OCI-M2 (cell line): Measurements from ENCODE around the gene SHOC2.

Experiments used
- DNase-seq: peaks from one replicate; lab custom pipeline; 2025; ENCODE audit not compliant: unreplicated experiment; lab: John Stamatoyannopoulos, UW

The SHOC2 gene

DNA sequence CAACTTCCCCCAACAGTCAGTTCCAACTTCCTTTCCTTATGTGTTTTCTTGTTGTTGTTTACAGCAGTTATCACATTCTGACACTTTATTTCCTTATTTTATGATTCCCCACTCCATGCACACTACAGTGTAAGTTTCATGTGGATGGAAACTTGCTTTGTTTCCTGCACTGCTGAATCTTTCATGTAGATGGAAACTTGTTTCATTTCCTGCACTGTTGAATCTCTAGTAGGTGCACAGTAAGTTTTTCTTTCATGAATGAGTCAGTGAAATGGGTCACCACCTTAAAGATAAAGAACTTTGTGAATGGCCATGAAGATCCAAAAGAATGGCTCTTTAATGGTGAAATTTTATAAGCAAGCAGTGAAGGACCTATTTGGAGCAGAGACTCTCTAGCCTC lies 61.4 kb downstream of the SHOC2 start:
- DNase-seq: no peak

DNA sequence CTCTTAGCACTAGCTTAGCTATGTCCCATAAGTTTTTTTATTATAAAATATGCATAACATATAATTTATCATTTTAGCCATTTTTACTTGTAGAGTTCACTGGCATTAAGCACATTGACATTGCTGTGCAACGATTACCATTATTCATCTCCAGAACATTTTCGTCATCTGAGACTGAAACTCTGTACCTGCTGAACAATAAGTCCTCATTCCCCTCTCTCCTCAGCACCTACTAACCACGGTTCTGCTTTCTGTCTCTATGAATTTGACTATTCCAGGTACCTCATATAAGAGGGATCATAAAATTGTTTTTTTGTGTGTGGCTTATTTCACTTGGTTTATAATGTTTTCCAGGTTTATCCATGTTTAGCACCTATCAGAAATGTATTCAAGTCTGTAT lies 64.1 kb downstream of the SHOC2 start:
- no peak for DNase-seq

DNA sequence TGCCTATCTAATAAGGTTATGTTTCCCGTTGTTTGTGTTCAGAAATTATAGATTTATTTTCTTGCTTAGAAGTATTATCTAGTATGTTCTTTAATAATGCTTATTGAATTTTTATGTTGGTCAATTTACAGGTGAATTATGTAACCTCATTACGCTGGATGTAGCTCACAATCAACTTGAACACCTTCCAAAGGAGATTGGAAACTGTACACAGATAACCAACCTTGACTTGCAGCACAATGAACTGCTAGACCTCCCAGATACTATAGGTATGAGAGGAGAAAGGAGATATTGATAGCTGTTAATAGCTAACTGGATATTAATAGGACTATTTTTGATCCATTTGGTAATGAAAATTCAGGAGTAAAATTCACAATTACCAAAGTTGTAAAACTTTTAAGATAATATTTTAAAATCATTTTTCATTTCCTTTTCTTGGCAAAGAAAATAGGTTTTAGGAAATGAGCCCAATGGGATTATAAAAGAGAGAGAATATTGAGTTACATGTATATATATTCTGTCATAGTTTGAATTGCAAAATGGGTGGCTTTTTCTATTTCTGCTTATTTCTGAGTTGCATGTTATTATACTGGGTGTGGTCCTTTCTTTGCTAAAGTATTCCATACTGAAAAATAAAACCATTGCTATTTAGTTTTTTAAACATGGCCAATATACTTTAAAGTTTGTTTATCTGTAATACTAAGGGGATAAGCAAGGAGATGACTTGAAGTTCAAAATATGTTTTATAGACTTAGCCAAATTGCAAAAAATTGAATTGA lies 66.3 kb downstream of the SHOC2 start:
- DNase-seq: no peak

DNA sequence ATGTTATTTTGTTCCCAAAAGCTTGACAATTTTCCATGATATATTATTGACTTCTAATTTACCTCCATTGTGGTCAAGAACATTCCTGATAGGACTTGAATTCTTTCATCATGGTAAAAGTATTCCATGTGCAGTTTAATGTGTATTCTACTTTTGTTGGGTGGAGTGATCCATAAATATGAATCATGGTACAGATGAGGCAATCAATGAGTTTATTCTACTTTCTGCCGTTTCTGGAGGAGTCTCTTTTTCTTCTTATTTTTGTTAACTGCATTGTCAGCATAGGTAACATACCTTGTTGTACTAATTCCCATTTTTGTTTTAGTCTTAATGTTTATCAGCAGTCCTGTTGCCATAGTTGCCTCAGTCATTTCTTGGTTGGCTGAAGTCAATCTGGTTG lies 69.6 kb downstream of the SHOC2 start:
- no peak for DNase-seq

DNA sequence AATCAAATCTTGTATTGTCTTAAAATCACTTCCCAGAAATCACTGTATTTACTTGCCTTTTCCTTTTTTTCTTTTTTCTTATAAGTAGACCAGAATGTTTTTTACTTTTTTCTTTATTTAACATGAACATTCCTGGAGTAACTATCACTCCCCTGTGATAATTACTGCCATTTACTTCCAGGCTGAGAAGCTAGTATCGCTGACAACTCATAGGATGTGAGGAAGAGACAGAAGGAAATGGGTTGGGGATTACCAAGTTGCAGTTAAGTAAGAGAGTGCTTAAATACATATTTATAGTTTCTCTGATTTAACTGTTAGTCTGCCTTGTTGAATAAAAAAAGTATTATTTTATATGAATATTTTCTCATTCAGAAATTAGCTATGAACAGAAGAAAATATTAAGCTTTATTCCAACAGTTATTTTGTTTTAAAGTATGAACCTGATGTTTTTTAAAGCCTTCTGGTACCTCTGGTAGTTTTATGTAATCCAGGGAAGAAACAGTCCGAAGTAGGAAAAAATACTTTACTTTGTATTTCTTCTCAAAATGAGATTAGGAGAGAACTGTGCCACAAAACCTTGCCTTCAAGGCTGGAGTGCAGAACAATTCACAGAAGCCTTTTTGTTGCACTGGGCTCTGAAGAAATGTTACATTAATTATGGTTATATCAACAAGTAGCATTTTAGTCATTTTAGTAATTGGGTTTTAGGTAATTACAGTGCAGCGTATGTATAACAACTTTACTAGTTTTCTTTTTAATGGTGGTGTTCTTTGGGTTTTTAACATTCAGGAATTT lies 72.8 kb downstream of the SHOC2 start:
- DNase-seq: no peak

DNA sequence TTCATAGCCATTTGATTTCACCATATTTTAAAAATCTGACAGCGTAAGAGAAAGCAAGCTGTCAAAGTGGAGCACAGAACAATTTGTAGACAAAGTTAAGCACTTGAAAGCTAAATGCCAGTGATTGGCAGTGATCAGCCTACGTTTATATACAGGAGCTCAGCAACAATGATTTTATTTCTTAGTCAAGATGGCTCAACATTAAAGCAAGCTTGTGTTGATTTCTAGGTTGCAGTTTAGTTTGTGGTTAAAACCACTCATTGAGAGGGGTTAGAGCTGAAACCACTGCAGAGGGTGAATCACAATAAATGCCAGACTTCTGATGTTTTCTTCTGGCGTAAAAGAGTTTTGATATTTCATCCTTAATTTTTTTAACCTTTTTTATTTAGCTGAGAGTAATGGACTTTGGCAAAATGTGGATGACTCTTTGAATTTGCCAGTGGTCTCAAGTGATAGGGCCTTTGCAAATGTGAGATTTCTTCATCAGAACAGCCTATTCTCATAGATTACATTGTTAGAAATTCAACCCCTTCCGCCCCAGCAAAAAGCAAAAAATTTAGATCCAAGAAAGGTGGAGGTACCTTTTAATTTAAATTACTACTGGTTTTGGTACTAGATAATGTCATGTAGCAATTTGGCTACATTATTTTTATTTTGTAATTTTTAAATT lies 73.8 kb downstream of the SHOC2 start:
- DNase-seq: no peak

DNA sequence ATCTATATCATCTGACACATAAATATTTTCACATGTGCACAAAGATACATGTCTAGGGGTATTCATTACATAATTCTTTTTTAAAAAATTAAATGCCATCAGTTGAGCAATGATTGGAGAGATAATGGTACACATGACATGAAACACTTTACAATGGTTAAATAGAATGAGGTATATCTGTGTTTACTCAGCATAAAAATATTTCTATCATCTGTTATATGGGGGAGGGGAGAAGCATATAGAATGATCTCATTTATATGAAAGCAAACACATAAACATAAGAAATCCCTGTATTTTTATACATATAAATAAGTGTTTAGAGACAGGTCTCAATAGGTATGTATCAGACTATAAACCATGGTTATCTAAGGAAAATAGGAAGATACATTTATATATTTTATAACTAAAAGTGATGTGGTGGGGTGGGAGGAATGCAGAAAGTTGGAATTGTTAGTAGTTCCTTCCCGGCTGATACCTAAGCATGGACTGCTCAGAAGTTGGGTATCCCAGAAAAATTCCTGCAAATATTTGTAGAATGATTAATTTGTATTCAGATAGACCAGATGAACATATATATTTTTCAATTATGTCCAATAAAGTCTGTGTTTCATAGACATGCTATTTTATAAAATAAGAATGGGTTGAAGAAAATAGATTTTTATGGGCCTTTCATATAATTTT lies 75.1 kb downstream of the SHOC2 start:
- DNase-seq: no peak

DNA sequence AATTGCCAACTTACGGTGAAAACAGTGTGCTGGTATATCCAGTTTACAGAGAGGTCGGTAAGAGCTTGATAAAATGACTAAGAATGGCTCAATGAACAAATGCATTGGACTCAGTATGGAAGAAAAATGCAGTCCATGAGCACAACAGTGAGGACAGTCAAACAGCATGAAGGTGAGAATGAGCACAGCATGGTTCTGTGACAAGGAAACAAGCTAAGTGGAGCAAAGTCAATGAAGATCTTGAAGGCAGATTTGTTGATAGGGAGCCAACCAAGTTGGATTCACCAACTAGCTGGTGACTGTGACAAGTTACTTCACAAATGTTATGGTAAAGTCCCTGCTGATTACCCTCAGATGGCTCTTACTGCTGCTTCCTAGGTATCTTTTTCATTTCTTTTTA lies 75.9 kb downstream of the SHOC2 start:
- no peak for DNase-seq

DNA sequence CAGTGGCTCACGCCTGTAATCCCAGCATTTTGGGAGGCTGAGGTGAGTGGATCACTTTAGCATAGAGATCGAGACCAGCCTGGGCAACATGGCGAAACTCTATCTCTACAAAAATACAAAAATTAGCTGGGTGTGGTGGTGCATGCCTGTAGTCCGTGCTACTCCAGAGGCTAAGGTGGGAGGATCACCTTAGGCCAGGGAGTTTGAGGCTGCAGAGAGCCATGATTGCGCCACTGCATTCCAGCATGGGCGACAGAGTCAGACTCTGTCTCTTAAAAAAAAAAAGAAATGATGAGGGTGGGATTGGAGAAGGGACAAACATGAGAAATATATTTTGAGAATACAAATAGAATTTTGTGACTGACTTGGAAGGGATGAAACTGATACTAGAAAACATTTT lies 76.9 kb downstream of the SHOC2 start:
- DNase-seq: no peak

DNA sequence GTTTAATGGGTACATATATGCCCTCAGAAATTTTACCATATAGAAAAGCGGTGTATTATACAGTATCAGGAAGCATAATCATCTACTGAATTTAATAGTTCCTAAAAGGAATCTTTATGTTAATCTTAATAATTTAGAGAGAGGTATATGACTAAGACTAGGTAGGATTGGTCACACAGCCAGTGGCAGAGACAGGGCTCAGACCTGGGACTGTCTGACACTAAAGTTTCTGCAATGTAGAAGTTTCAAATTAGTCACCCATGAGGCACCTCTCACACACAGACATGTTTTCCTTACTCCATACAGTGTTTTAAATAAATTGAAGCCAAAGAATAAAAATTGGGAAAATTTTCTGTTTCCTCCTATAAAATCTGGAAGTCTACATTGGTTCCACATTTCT lies 84.6 kb downstream of the SHOC2 start:
- DNase-seq: no peak

DNA sequence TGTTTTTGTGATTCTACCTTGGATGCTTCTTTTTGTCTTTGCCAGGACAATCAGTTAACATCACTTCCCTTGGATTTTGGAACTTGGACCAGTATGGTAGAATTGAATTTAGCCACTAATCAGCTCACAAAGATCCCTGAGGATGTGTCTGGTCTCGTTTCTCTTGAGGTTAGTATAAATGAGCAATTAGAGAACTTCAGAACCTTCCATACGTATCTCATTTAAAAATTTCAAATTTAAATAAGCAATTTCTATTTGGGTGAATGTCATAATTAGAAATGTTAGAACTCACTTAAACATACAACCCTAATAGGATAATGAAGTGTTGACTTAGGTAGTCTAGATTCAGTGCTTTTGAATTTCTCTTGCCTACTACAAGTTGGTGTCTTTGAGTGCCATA lies 88.1 kb downstream of the SHOC2 start:
- no peak for DNase-seq

DNA sequence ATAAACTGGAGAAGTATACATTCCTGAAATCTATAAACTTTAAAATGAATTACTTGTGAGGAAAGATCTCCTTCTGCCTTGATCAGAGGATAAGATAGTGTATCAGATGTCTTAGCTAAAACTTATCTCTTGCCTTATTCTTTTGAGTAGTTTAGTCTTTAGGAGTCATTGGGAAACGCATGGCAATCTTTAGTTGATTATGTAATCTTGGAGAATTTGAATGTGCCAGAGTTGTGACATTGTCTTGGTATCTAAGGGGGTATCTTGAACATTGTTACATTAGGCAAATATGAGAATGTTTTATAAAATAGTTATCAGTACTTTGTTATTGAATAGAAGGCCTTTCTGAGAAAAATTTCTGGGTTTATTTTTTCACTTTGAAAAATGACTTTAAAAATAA lies 95.8 kb downstream of the SHOC2 start:
- DNase-seq: no peak

DNA sequence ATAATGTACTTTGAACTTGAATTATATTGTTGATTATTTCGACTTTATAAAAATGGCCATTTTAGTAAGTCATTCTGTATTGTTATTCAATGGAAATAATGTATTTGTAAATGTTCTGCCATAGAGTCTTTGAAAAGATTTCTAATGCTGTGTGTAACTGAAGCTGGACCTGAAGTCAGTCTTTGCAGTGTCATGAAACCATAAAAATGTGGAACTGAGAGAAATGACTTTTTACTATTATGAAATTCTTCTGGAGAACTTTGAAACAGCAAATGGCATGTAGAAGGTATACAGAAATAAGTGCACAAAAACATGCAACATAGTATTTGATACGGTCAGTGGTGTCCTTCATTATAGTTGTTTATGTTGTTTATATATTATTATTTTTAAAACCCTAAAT lies 97.7 kb downstream of the SHOC2 start:
- DNase-seq: no peak

DNA sequence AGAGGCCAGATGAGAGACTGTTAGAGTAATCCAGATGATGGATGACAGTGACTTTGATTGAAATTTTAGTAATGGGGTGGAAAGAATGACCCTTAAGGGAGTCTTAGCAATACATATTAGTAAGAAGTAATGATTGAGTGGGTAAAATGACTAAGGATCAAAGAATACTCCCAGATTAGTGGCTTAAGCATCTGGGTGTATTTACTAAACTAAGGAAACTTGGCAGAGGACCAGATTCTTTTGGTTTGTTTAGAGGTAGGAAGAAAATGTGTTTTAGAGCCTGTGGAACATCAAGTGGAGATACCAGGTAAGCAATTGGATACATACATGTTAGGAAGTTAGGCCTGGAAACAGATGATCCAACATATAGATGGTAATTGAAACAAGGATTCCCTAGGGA lies 98.6 kb downstream of the SHOC2 start:
- no peak for DNase-seq

DNA sequence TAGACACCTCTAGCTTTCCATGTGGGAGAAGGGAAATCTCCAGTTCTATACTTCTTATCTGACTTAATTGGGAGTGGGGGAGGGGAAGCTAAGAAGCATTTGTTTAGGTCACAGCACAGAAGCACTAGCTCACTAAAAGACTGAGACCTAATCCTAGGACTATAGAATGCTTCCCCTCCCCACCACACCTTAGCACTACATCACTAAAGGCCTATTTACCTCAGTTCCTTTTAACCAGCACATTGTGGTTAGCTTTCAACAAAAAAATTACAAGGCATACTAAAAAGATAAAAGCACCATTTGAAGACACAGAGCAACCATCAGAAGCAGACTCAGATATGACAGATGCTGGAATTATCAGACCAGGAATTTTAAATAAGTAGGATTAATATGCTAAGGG lies 103.7 kb downstream of the SHOC2 start:
- no peak for DNase-seq

DNA sequence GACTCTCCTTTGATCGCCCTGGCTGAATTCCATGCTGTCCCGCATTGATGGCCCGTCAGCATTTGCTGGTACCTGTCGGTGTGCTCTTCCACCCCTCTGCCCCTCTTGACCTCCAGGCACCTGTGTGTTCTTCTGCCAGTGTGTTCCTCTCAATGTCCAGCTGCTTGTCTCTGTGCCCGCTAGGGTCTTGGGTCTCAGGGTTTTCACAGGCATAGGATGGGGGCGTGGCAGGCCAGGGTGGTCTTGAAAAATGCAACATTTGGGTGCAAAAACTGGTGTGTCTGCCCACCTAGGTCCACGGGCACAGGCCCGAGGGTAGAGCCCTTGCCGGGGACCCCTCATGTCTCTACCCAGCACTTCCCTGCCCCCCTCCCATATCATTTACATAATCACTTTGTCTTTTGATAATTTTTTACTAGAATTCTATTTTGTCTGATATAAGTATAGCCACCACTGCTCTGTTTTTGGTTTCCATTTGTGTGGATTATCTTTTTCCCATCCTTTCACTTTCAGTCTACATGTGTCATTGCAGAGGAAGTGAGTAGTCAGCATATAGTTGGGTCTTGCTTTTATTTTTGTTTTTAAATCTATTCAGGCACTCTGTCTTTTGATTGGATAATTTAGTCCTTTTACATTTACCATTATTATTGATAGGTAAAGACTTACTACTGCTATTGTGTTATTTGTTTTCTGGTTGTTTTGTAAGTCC lies 110.8 kb downstream of the SHOC2 start:
- DNase-seq: no peak

DNA sequence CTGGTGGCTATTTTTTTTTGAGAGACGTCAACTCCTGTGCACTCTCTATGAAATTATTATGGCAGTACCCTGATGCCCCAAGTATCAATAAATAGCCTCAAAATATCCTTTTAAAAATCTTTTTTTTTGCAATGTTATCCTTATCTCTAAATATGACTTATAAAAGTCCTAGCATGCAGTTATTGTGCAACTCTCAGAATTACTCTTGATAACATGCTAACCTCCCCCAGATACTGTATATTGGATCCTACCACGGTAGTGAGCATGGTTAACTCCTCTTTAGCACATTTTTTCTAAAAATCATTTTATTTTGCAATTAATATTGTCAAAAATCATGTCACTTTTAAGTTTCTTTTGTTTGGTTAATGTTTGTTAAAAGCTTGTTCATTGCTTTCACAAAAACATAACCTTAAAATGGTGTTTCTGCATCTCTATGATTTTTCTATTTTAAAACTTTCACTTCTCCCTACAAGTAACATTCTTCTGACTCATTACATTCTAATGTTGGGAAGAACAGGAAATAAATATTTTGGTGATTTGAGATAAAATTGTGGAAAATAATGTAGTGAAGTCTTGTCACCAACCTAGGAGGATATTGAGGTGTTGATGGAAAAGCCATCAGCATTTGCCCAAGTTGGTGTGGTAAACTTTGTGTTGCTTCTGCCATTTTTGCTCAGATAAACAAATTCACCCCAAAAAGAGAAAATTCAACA lies 115.3 kb downstream of the SHOC2 start:
- no peak for DNase-seq

DNA sequence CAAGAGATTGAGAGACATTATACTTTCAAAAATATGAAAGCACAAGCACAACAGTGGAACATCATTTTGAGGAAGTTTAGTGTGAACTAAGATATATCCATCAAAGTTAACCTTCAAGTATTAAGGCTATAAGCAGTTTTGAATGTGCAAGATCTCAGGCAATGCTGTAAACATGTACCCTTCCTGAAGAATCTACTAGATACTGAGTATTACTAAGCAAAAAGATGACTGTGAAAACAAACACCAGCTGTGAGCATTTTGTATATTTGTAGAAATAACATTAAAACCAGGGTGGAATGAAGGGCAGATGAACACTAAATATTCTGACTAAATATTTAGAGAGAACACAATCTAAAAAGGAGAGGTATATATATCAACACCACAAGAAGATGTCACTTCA lies 116.1 kb downstream of the SHOC2 start:
- DNase-seq: no peak

DNA sequence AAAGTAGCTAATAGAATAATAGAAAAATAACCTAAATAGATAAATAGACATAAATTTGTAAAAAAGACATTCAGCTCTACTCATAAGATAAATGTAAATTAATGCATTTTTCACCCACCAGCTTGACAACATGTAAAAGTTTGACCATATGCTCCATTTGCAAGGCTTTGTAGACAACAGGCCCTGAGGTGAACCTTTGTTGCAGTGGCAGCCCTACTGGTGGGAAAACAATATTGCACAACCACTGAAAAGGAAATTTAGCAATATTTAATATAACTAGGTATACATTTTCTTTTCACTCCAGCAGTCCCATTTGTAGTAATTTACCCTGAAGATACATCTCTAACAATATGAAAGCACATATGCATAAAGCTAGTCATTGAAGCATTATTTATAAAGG lies 118.5 kb downstream of the SHOC2 start:
- DNase-seq: no peak

DNA sequence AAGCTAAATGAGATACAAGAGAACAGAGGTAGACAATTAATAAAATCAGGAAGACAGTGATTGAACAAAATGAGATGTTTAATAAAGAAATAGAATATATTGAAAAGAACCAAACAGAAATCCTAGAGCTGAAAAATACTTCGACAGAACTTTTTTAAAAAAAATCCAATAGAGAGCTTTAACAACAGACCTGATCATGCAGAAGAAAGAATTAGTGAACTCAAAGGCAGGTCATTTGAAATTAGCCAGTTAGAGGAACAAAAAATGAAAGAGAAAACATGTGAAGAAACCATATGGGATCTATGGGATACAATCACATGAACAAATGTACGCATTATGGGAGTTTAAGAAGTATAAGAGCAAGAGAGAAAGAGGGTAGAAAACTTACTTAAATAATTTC lies 120.1 kb downstream of the SHOC2 start:
- no peak for DNase-seq
